ENCODE data around the gene TAS1R3. TPM values are rescaled to one million over a fixed set of nuclear protein-coding genes. Genes with fewer than 3 reads are reported as not detected.
A peak's percentile ranks its signal among the peaks of the same experiment; 100 is the strongest.

Gene TAS1R3
- total RNA-seq, result 1.1 and 1.2 TPM in 2 replicates
- long read RNA-seq, result 0 reads

DNA sequence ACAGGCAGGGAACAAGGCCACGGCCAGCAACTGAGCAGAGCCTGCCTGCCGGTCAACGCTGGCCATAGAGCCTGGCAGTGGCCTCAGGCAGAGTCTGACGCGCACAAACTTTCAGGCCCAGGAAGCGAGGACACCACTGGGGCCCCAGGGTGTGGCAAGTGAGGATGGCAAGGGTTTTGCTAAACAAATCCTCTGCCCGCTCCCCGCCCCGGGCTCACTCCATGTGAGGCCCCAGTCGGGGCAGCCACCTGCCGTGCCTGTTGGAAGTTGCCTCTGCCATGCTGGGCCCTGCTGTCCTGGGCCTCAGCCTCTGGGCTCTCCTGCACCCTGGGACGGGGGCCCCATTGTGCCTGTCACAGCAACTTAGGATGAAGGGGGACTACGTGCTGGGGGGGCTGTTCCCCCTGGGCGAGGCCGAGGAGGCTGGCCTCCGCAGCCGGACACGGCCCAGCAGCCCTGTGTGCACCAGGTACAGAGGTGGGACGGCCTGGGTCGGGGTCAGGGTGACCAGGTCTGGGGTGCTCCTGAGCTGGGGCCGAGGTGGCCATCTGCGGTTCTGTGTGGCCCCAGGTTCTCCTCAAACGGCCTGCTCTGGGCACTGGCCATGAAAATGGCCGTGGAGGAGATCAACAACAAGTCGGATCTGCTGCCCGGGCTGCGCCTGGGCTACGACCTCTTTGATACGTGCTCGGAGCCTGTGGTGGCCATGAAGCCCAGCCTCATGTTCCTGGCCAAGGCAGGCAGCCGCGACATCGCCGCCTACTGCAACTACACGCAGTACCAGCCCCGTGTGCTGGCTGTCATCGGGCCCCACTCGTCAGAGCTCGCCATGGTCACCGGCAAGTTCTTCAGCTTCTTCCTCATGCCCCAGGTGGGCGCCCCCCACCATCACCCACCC is at the start of gene TAS1R3:
Gene TAS1R3 (plus strand): TSS at position 213 of the 898 bp plus-strand sequence. CDS start 66 bp downstream, at position 279.
- H3K27me3 Mint-ChIP-seq, result no peaks in the 10 kb centered on the region
- TF ChIP-seq, protein P1, sequence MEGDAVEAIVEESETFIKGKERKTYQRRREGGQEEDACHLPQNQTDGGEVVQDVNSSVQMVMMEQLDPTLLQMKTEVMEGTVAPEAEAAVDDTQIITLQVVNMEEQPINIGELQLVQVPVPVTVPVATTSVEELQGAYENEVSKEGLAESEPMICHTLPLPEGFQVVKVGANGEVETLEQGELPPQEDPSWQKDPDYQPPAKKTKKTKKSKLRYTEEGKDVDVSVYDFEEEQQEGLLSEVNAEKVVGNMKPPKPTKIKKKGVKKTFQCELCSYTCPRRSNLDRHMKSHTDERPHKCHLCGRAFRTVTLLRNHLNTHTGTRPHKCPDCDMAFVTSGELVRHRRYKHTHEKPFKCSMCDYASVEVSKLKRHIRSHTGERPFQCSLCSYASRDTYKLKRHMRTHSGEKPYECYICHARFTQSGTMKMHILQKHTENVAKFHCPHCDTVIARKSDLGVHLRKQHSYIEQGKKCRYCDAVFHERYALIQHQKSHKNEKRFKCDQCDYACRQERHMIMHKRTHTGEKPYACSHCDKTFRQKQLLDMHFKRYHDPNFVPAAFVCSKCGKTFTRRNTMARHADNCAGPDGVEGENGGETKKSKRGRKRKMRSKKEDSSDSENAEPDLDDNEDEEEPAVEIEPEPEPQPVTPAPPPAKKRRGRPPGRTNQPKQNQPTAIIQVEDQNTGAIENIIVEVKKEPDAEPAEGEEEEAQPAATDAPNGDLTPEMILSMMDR (IDR thresholded peaks at IDR 0.05; ENCODE audit: unreplicated experiment), result no peak
- no peak within 1 kb of the TSS for H3K4me3 Mint-ChIP-seq (ENCODE audit: low read depth)
- no peaks in the 10 kb centered on the region for H3K9me3 Mint-ChIP-seq (ENCODE audit: low read depth)
- no peak within 1 kb of the TSS for H3K27ac Mint-ChIP-seq
- no peaks in the 10 kb centered on the region for H3K36me3 Mint-ChIP-seq (ENCODE audit: insufficient read depth)
- no peaks in the 10 kb centered on the region for H3K4me1 Mint-ChIP-seq (ENCODE audit: low read depth)
- no peak for DNase-seq (ENCODE audit: low spot score, unreplicated experiment)

GRCh38 chr1:1281533-1282321 is 49.4 kb upstream of the TAS1R3 start:
- no peak overlapping the region for H3K4me3 Mint-ChIP-seq (ENCODE audit: low read depth)
- no peak for DNase-seq (ENCODE audit: low spot score, unreplicated experiment)
- no peak overlapping the region for H3K27ac Mint-ChIP-seq
- no peaks in the 10 kb centered on the region for H3K27me3 Mint-ChIP-seq
- no peaks in the 10 kb centered on the region for H3K4me1 Mint-ChIP-seq (ENCODE audit: low read depth)
- TF ChIP-seq, protein P1 (IDR thresholded peaks at IDR 0.05; ENCODE audit: unreplicated experiment), result no peak
- H3K36me3 Mint-ChIP-seq (ENCODE audit: insufficient read depth), result no peaks in the 10 kb centered on the region
- H3K9me3 Mint-ChIP-seq (ENCODE audit: low read depth), result no peaks in the 10 kb centered on the region

- Mint-ChIP-seq H3K27me3 (no peaks in the 10 kb centered on the region), H3K4me3 (ENCODE audit: low read depth) (no peak overlapping the region), H3K36me3 (ENCODE audit: insufficient read depth) (no peaks in the 10 kb centered on the region), H3K9me3 (ENCODE audit: low read depth) (no peaks in the 10 kb centered on the region), H3K4me1 (ENCODE audit: low read depth) (no peaks in the 10 kb centered on the region), H3K27ac (peak overlapping the region; percentile 13)
- TF ChIP-seq, protein P1 (IDR thresholded peaks at IDR 0.05; ENCODE audit: unreplicated experiment), result no peak
- no peak for DNase-seq (ENCODE audit: low spot score, unreplicated experiment)
Observed at GRCh38 chr1:1282998-1283397, 48.1 kb upstream of the TAS1R3 start.

GRCh38 chr1:1283821-1284220 is 47.3 kb upstream of the TAS1R3 start:
- Mint-ChIP-seq H3K36me3 (ENCODE audit: insufficient read depth) (no peaks in the 10 kb centered on the region), H3K9me3 (ENCODE audit: low read depth) (no peaks in the 10 kb centered on the region)
- TF ChIP-seq, protein P1 (IDR thresholded peaks at IDR 0.05; ENCODE audit: unreplicated experiment), result no peak

More at GRCh38 chr1:1283821-1284220, 47.3 kb upstream of the TAS1R3 start:
- no peaks in the 10 kb centered on the region for H3K27me3 Mint-ChIP-seq
- no peak for DNase-seq (ENCODE audit: low spot score, unreplicated experiment)
- no peaks in the 10 kb centered on the region for H3K4me1 Mint-ChIP-seq (ENCODE audit: low read depth)
- H3K27ac Mint-ChIP-seq, result no peak overlapping the region
- no peak overlapping the region for H3K4me3 Mint-ChIP-seq (ENCODE audit: low read depth)
